Measurements from ENCODE around the gene CDCP2. TPM values are rescaled to one million over a fixed set of nuclear protein-coding genes. Genes with fewer than 3 reads are reported as not detected.

The CDCP2 gene
- total RNA-seq, 1 experiment from 2014 or later: not detected

DNA sequence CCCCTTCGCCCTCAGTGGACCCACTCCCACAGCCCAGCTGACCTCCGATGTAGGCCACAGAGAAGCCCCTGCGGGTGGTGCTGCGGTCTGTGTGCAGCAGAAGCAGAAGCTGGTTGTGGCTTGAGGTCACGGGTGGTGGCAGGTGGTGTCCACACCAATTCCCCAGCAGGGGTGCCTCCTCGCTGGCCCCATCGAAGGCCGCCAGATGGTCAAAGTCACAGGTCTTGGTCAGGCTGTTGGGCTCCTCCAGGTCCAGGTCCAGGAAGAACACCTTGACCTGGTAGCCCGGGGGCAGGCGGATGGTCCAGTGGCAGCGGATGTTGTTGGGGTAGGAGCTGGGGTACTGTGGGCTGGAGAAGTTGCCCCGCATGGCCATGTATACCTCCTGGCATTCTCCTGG, 13.1 kb downstream of the CDCP2 start:
- no peak overlapping the region for H3K27ac Mint-ChIP-seq
- TF ChIP-seq, protein P1, sequence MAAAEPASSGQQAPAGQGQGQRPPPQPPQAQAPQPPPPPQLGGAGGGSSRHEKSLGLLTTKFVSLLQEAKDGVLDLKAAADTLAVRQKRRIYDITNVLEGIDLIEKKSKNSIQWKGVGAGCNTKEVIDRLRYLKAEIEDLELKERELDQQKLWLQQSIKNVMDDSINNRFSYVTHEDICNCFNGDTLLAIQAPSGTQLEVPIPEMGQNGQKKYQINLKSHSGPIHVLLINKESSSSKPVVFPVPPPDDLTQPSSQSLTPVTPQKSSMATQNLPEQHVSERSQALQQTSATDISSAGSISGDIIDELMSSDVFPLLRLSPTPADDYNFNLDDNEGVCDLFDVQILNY (CRISPR knock-in tag; IDR thresholded peaks at IDR 0.05): no peak
- TF ChIP-seq IRF2 (CRISPR knock-in tag; IDR thresholded peaks at IDR 0.05; ENCODE audit: borderline replicate concordance, low read depth): no peak
- TF ChIP-seq CBFB (CRISPR knock-in tag; IDR thresholded peaks at IDR 0.05; ENCODE audit: low read depth): no peak
- no peak for TF ChIP-seq PREB (CRISPR knock-in tag; IDR thresholded peaks at IDR 0.05; ENCODE audit: borderline replicate concordance)
- TF ChIP-seq SMAD3 (CRISPR knock-in tag; IDR thresholded peaks at IDR 0.05; ENCODE audit: borderline replicate concordance): no peak
- TF ChIP-seq, protein P2, sequence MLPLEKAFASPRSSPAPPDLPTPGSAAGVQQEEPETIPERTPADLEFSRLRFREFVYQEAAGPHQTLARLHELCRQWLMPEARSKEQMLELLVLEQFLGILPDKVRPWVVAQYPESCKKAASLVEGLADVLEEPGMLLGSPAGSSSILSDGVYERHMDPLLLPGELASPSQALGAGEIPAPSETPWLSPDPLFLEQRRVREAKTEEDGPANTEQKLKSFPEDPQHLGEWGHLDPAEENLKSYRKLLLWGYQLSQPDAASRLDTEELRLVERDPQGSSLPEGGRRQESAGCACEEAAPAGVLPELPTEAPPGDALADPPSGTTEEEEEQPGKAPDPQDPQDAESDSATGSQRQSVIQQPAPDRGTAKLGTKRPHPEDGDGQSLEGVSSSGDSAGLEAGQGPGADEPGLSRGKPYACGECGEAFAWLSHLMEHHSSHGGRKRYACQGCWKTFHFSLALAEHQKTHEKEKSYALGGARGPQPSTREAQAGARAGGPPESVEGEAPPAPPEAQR (CRISPR knock-in tag; IDR thresholded peaks at IDR 0.05): no peak
- TF ChIP-seq ELF4 (CRISPR knock-in tag; IDR thresholded peaks at IDR 0.05; ENCODE audit: low read depth): no peak
- TF ChIP-seq, protein P3, sequence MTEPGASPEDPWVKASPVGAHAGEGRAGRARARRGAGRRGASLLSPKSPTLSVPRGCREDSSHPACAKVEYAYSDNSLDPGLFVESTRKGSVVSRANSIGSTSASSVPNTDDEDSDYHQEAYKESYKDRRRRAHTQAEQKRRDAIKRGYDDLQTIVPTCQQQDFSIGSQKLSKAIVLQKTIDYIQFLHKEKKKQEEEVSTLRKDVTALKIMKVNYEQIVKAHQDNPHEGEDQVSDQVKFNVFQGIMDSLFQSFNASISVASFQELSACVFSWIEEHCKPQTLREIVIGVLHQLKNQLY (CRISPR knock-in tag; IDR thresholded peaks at IDR 0.05): no peak
- no peak for TF ChIP-seq ZNF425 (CRISPR knock-in tag; conservative IDR thresholded peaks at IDR 0.05)
- TF ChIP-seq ZMAT4 (CRISPR knock-in tag; IDR thresholded peaks at IDR 0.05): no peak
- TF ChIP-seq ZNF121 (CRISPR knock-in tag; IDR thresholded peaks at IDR 0.05): no peak
- no peak for TF ChIP-seq ZNF416 (CRISPR knock-in tag; IDR thresholded peaks at IDR 0.05)
- TF ChIP-seq CREB1 (CRISPR knock-in tag; IDR thresholded peaks at IDR 0.05): no peak
- TF ChIP-seq JAZF1 (CRISPR knock-in tag; IDR thresholded peaks at IDR 0.05): no peak
- no peak for TF ChIP-seq ATF3 (CRISPR knock-in tag; conservative IDR thresholded peaks at IDR 0.05)
- TF ChIP-seq USF2 (CRISPR knock-in tag; IDR thresholded peaks at IDR 0.05): no peak
- no peak for TF ChIP-seq GABPB1 (CRISPR knock-in tag; IDR thresholded peaks at IDR 0.05)
- TF ChIP-seq TEAD1 (CRISPR knock-in tag; IDR thresholded peaks at IDR 0.05): no peak
- TF ChIP-seq, protein P4, sequence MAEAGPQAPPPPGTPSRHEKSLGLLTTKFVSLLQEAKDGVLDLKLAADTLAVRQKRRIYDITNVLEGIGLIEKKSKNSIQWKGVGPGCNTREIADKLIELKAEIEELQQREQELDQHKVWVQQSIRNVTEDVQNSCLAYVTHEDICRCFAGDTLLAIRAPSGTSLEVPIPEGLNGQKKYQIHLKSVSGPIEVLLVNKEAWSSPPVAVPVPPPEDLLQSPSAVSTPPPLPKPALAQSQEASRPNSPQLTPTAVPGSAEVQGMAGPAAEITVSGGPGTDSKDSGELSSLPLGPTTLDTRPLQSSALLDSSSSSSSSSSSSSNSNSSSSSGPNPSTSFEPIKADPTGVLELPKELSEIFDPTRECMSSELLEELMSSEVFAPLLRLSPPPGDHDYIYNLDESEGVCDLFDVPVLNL (CRISPR knock-in tag; IDR thresholded peaks at IDR 0.05; ENCODE audit: borderline replicate concordance, low read depth): no peak

More for the DNA sequence above, 13.1 kb downstream of the CDCP2 start:
- DNase-seq (ENCODE audit: low spot score) (no peak), ATAC-seq (no peak)
- CTCF ChIA-PET: interaction anchor here (2.8 kb wide), 1 partner anchor 14 kb away, joined by 9 read pairs; no protein-coding TSS in a partner anchor
- POLR2A ChIA-PET: no interaction called here
- H3K36me3 Mint-ChIP-seq: no peaks in the 10 kb centered on the region
- H3K4me1 Mint-ChIP-seq: peaks cover 28% of the 10 kb centered on the region
- peaks cover 3% of the 10 kb centered on the region; the same call in 1 of the 2 replicates for H3K27me3 Mint-ChIP-seq (ENCODE audit: low read depth)
- H3K4me3 Mint-ChIP-seq: no peak overlapping the region
- H3K9me3 Mint-ChIP-seq: no peaks in the 10 kb centered on the region

Data from WTC11 (cell line).